IMR-90 (cell line): Measurements from ENCODE around the gene TEC.

ENCODE experiments used
- CEBPB ChIP-seq: IDR thresholded peaks from 2 replicates; pipeline ENCODE4 v1.6.1; 2012; ENCODE audit warnings: low read depth, low read length, improper control_type of control experiment
- CTCF ChIP-seq: conservative IDR thresholded peaks from 2 replicates; pipeline ENCODE4 v1.5.1; 2012; ENCODE audit warnings: mild to moderate bottlenecking, low read depth, low read length, improper control_type of control experiment
- FOS ChIP-seq: fragments of 150-350 bp; IDR thresholded peaks from 2 replicates; pipeline ENCODE4 v1.6.1; 2016; ENCODE audit warnings: low read depth, low read length

GRCh38 chr4:48247142-48247877 lies 22.3 kb downstream of the TEC start:
- TF ChIP-seq FOS (no peak), CTCF (no peak), CEBPB (no peak)
